GM12878 (cell line): Measurements from ENCODE around the gene ABHD12B. TPM values are rescaled to one million over a fixed set of nuclear protein-coding genes. Genes with fewer than 3 reads are reported as not detected.

Source experiments
- CREM ChIP-seq: IDR thresholded peaks from 2 replicates; pipeline ENCODE4 v1.6.1; 2014; ENCODE audit warnings: antibody characterized with exemption, low read depth
- HDAC2 ChIP-seq: fragments of 200-600 bp; sonication (generic); IDR thresholded peaks from 2 replicates; pipeline ENCODE4 v1.6.1; 2017
- NFYA ChIP-seq: IDR thresholded peaks from 2 replicates; pipeline ENCODE4 v1.6.1; 2011; ENCODE audit warnings: low read depth, mild to moderate bottlenecking, low read length, improper control_type of control experiment, borderline replicate concordance
- POLR2AphosphoS5 ChIP-seq: IDR thresholded peaks from 2 replicates; pipeline ENCODE4 v1.6.1; 2011; ENCODE audit warnings: mild to moderate bottlenecking, low read length, inconsistent platforms
- TARDBP ChIP-seq: IDR thresholded peaks from 2 replicates; pipeline ENCODE4 v1.6.1; 2016; ENCODE audit warnings: borderline replicate concordance
- ZSCAN29 ChIP-seq: fragments of 450-650 bp; IDR thresholded peaks from 2 replicates; pipeline ENCODE4 v1.6.1; 2017; ENCODE audit warnings: mild to moderate bottlenecking, moderate library complexity
- polyA plus RNA-seq, 11 experiments: library from polyadenylated mRNA; depleted of rRNA in 4 of 11; unstranded in 6 of 11; stranded (reverse) in 5 of 11; fragments of >200 nt; fragmentation: Nextera tagmentation in 4 of 11; fragmentation: Illumina TruSeq in 1 of 11; extraction: Ambion mirVana in 4 of 11; extraction: Trizol in 1 of 11; gene quantifications; 1 replicate in 1 of 11; 2 replicates in 10 of 11; pipeline versions ENCODE4 v1.2.1 to v1.2.3, GENCODE V29; 2011 to 2016; ENCODE audit warnings: inconsistent platforms in 2 of 11, missing spikeins in 2 of 11, low read depth in 1 of 11
- total RNA-seq, 4 experiments: library from RNA; depleted of rRNA in 3 of 4; stranded (reverse); fragments of >200 nt in 3 of 4; fragmentation: Illumina TruSeq in 1 of 4; extraction: Trizol in 1 of 4; gene quantifications; 2 replicates each; pipeline versions ENCODE4 v1.2.1 to v1.2.3, GENCODE V29; 2013 to 2021
- TF ChIP-seq, protein P1 (sequence below): fragments of 450-650 bp; IDR thresholded peaks from 2 replicates; pipeline ENCODE4 v1.6.1; 2017; ENCODE audit warnings: low read depth, mild to moderate bottlenecking, moderate library complexity
- TF ChIP-seq, protein P2 (sequence below): fragments of 150-350 bp; IDR thresholded peaks from 2 replicates; pipeline ENCODE4 v1.6.1; 2016; ENCODE audit warnings: low read depth, low read length

The ABHD12B gene
- total and polyA plus RNA-seq, 10 of the 15 experiments (the other 5 are each of a cell fraction or from before 2014, with no cell fraction given) = not detected

DNA sequence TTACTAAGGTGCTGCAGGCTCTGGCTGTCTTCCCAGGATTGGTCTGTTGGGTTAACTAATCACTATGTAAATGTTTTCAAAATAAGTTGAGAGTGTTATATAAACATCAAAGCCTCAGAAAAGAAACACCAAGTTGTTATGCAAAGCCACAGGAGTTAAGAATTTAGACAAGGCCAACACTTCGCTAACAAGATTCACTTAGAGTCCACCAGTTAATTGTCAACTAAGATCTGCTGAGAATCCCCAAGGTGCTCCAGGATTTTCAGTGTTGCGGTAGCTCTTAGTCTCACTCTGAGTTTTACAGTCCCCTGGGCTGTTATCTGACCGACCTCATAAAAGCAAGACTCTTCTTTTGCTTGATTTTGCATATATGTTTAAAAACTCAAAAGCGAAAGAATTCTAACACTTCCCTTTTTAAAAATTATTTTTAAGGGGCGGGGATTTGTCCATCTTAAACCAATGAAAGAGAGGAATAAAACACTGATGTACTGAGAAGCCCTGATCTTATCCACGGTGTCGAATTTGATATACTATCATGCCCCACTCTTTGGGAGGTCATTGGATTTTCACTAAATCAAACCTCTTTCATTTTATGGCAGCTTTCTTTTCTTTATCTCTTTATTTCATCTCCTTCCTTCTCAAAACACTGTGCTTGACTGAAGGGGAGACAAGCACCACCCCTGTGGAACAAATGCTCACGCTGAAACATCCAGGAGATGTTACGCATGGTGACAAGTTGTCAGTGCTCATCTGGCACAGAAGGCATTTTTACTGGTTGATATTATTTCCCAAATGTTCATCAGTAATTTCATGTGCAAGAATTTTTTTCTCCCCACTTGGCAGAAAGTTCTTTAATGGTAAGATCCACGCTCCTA is 47.9 kb upstream of the ABHD12B start (continued):
- no peak for TF ChIP-seq HDAC2
- TF ChIP-seq POLR2AphosphoS5 = 0 out of 2 replicates have a peak, but pooled peaks have one; percentile 32
- TF ChIP-seq, protein P1, sequence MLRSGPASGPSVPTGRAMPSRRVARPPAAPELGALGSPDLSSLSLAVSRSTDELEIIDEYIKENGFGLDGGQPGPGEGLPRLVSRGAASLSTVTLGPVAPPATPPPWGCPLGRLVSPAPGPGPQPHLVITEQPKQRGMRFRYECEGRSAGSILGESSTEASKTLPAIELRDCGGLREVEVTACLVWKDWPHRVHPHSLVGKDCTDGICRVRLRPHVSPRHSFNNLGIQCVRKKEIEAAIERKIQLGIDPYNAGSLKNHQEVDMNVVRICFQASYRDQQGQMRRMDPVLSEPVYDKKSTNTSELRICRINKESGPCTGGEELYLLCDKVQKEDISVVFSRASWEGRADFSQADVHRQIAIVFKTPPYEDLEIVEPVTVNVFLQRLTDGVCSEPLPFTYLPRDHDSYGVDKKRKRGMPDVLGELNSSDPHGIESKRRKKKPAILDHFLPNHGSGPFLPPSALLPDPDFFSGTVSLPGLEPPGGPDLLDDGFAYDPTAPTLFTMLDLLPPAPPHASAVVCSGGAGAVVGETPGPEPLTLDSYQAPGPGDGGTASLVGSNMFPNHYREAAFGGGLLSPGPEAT = peak; percentile 77
- no peak for TF ChIP-seq ZSCAN29
- TF ChIP-seq CREM = no peak
- TF ChIP-seq, protein P2, sequence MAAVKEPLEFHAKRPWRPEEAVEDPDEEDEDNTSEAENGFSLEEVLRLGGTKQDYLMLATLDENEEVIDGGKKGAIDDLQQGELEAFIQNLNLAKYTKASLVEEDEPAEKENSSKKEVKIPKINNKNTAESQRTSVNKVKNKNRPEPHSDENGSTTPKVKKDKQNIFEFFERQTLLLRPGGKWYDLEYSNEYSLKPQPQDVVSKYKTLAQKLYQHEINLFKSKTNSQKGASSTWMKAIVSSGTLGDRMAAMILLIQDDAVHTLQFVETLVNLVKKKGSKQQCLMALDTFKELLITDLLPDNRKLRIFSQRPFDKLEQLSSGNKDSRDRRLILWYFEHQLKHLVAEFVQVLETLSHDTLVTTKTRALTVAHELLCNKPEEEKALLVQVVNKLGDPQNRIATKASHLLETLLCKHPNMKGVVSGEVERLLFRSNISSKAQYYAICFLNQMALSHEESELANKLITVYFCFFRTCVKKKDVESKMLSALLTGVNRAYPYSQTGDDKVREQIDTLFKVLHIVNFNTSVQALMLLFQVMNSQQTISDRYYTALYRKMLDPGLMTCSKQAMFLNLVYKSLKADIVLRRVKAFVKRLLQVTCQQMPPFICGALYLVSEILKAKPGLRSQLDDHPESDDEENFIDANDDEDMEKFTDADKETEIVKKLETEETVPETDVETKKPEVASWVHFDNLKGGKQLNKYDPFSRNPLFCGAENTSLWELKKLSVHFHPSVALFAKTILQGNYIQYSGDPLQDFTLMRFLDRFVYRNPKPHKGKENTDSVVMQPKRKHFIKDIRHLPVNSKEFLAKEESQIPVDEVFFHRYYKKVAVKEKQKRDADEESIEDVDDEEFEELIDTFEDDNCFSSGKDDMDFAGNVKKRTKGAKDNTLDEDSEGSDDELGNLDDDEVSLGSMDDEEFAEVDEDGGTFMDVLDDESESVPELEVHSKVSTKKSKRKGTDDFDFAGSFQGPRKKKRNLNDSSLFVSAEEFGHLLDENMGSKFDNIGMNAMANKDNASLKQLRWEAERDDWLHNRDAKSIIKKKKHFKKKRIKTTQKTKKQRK = no peak
- no peak for TF ChIP-seq NFYA
- TF ChIP-seq TARDBP = no peak
